PC-3 (cell line): ENCODE results near the gene LUZP1.

ENCODE experiments used
- CTCF ChIP-seq: fragments of 300-600 bp; sonication (generic); conservative IDR thresholded peaks from 2 replicates; pipeline ENCODE4 v1.5.1; 2017; ENCODE audit warnings: antibody characterized with exemption, low read depth, mild to moderate bottlenecking, low read length
- EZH2 ChIP-seq: fragments of 300-600 bp; sonication (generic); IDR thresholded peaks from one replicate; pipeline ENCODE4 v1.6.1; 2017; ENCODE audit warnings: antibody characterized with exemption, mild to moderate bottlenecking, low read length; ENCODE audit not compliant: unreplicated experiment
- EZH2phosphoT487 ChIP-seq: fragments of 300-600 bp; sonication (generic); IDR thresholded peaks from 2 replicates; pipeline ENCODE4 v1.6.1; 2018; ENCODE audit warnings: mild to moderate bottlenecking, antibody characterized with exemption, low read length, borderline replicate concordance

- no peak for TF ChIP-seq EZH2
- no peak for TF ChIP-seq CTCF
- no peak for TF ChIP-seq EZH2phosphoT487
Measured at GRCh38 chr1:23079025-23079424, 89.6 kb downstream of the LUZP1 start.
